Smooth muscle cell (in vitro differentiated cells): ENCODE measurements around the gene KTN1. TPM values are rescaled to one million over a fixed set of nuclear protein-coding genes. Genes with fewer than 3 reads are reported as not detected.

Experiments used
- DNase-seq: peaks from one replicate; lab custom pipeline; 2025; ENCODE audit not compliant: unreplicated experiment; lab: John Stamatoyannopoulos, UW
- H2AFZ ChIP-seq: fragments of 200-600 bp; sonication (generic); 2 replicates; pipeline ENCODE4 v1.6.0; 2016; ENCODE audit warnings: antibody characterized with exemption, low read depth, mild to moderate bottlenecking
- H3F3A ChIP-seq: fragments of 200-600 bp; sonication (generic); 2 replicates; pipeline ENCODE4 v1.6.0; 2017; ENCODE audit warnings: antibody characterized with exemption, low read depth
- H3K27ac ChIP-seq: fragments of 200-600 bp; sonication (generic); 2 replicates; pipeline ENCODE4 v1.5.1; 2016; ENCODE audit warnings: low read depth, mild to moderate bottlenecking
- H3K27me3 ChIP-seq: fragments of 200-600 bp; sonication (generic); 2 replicates; pipeline ENCODE4 v1.6.1; 2016; ENCODE audit warnings: low read depth, mild to moderate bottlenecking
- H3K36me3 ChIP-seq: fragments of 200-600 bp; sonication (generic); 2 replicates; pipeline ENCODE4 v1.5.1; 2016; ENCODE audit warnings: low read depth
- H3K4me1 ChIP-seq: fragments of 200-600 bp; sonication (generic); 2 replicates; pipeline ENCODE4 v1.5.1; 2016; ENCODE audit warnings: low read depth
- H3K4me2 ChIP-seq: fragments of 200-600 bp; sonication (generic); 2 replicates; pipeline ENCODE4 v1.6.0; 2016; ENCODE audit warnings: mild to moderate bottlenecking
- H3K4me3 ChIP-seq: fragments of 200-600 bp; sonication (generic); 2 replicates; pipeline ENCODE4 v1.5.1; 2016; ENCODE audit warnings: mild to moderate bottlenecking
- H3K79me2 ChIP-seq: fragments of 200-600 bp; sonication (generic); 2 replicates; pipeline ENCODE4 v1.6.0; 2016; ENCODE audit warnings: low read depth, mild to moderate bottlenecking
- H3K9ac ChIP-seq: fragments of 200-600 bp; sonication (generic); 2 replicates; pipeline ENCODE4 v1.6.0; 2016; ENCODE audit warnings: low read depth
- H3K9me3 ChIP-seq: fragments of 200-600 bp; sonication (generic); replicated peaks from 2 replicates; pipeline ENCODE4 v1.5.1; 2016; ENCODE audit warnings: low read depth
- H4K20me1 ChIP-seq: fragments of 200-600 bp; sonication (generic); 2 replicates; pipeline ENCODE4 v1.6.0; 2016; ENCODE audit warnings: low read depth
- CTCF ChIP-seq: fragments of 200-600 bp; sonication (generic); IDR thresholded peaks from 2 replicates; pipeline ENCODE4 v1.5.1; 2017; ENCODE audit warnings: borderline replicate concordance, mild to moderate bottlenecking, antibody characterized with exemption; ENCODE audit not compliant: insufficient read depth, poor library complexity, severe bottlenecking
- WGBS: methylation state at CpG from one replicate; pipeline ENCODE4 v1.1.7; 2016; ENCODE audit warnings: low lambda C conversion rate; 5-methylcytosine and 5-hydroxymethylcytosine counted together
- polyA plus RNA-seq: library from polyadenylated mRNA; unstranded; fragments of >200 nt; fragmentation: Nextera tagmentation; extraction: Ambion mirVana; gene quantifications from 2 replicates; pipeline ENCODE4 v1.2.1, GENCODE V29; 2016
- total RNA-seq: library from RNA; depleted of rRNA; stranded (reverse); fragments of >200 nt; gene quantifications from 2 replicates; pipeline ENCODE4 v1.2.3, GENCODE V29; 2014

The KTN1 gene
- total and polyA plus RNA-seq, 2 experiments from 2014 or later = 84.8 to 119 TPM

GRCh38 chr14:55717621-55718020, 137.6 kb downstream of the KTN1 start:
- H3K9me3 ChIP-seq = no peaks in the 10 kb centered on the region
- no peak overlapping the region for H3K4me3 ChIP-seq
- no peak overlapping the region for H3K27ac ChIP-seq
- no peaks in the 10 kb centered on the region for H4K20me1 ChIP-seq
- H3K79me2 ChIP-seq = no peaks in the 10 kb centered on the region
- no peak overlapping the region for H3K4me2 ChIP-seq
- WGBS = 94% methylated on average over 4 of the region's 4 CpGs
- no peaks in the 10 kb centered on the region for H3K36me3 ChIP-seq
- no peak for DNase-seq
- H3F3A ChIP-seq = no peaks in the 10 kb centered on the region
- H3K9ac ChIP-seq = no peak overlapping the region
- H2AFZ ChIP-seq = no peak overlapping the region
- TF ChIP-seq CTCF = no peak
- H3K4me1 ChIP-seq = no peaks in the 10 kb centered on the region
- H3K27me3 ChIP-seq = no peaks in the 10 kb centered on the region

GRCh38 chr14:55718551-55718950, 138.5 kb downstream of the KTN1 start:
- Histone ChIP-seq H4K20me1 (no peaks in the 10 kb centered on the region), H3K27ac (no peak overlapping the region), H3K9me3 (no peaks in the 10 kb centered on the region), H3K36me3 (no peaks in the 10 kb centered on the region), H3K4me2 (no peak overlapping the region), H3K9ac (no peak overlapping the region), H3K27me3 (no peaks in the 10 kb centered on the region), H3K4me3 (no peak overlapping the region), H3F3A (no peaks in the 10 kb centered on the region), H3K4me1 (no peaks in the 10 kb centered on the region), H3K79me2 (no peaks in the 10 kb centered on the region), H2AFZ (no peak overlapping the region)
- no peak for DNase-seq
- TF ChIP-seq CTCF = no peak
- WGBS = 100% methylated on average over 1 of the region's 1 CpG

GRCh38 chr14:55720796-55721195, 140.8 kb downstream of the KTN1 start:
- Histone ChIP-seq H3K4me1 (no peaks in the 10 kb centered on the region), H2AFZ (no peak overlapping the region), H3K4me3 (no peak overlapping the region), H4K20me1 (no peaks in the 10 kb centered on the region), H3K79me2 (no peaks in the 10 kb centered on the region), H3K36me3 (no peaks in the 10 kb centered on the region), H3K4me2 (no peak overlapping the region), H3K9ac (no peak overlapping the region), H3K27me3 (no peaks in the 10 kb centered on the region), H3F3A (no peaks in the 10 kb centered on the region), H3K27ac (no peak overlapping the region), H3K9me3 (no peaks in the 10 kb centered on the region)
- WGBS = 94% methylated on average over 4 of the region's 4 CpGs
- DNase-seq = no peak
- no peak for TF ChIP-seq CTCF

- no peaks in the 10 kb centered on the region for H3K36me3 ChIP-seq
- no peaks in the 10 kb centered on the region for H4K20me1 ChIP-seq
- no peaks in the 10 kb centered on the region for H3K9me3 ChIP-seq
- H3K27me3 ChIP-seq = no peaks in the 10 kb centered on the region
- no peak overlapping the region for H3K9ac ChIP-seq
- H3K27ac ChIP-seq = no peak overlapping the region
- no peak overlapping the region for H2AFZ ChIP-seq
- H3K4me3 ChIP-seq = no peak overlapping the region
- H3K4me1 ChIP-seq = no peaks in the 10 kb centered on the region
- WGBS = 38% methylated on average over 1 of the region's 1 CpG
- no peak for DNase-seq
- no peaks in the 10 kb centered on the region for H3F3A ChIP-seq
- H3K79me2 ChIP-seq = no peaks in the 10 kb centered on the region
- TF ChIP-seq CTCF = no peak
- H3K4me2 ChIP-seq = no peak overlapping the region
These were observed 141.3 kb downstream of the KTN1 start for GRCh38 chr14:55721353-55721752.
